ENCODE results near the gene CRIP2. TPM values are rescaled to one million over a fixed set of nuclear protein-coding genes. Genes with fewer than 3 reads are reported as not detected.
A peak's percentile ranks its signal among the peaks of the same experiment; 100 is the strongest.

Gene CRIP2
- total and polyA plus RNA-seq, 9 of the 15 experiments (the other 6 are each of a cell fraction or from before 2014, with no cell fraction given): 0.18 to 2.0 (median 0.69) TPM; not detected in 1

GRCh38 chr14:105481886-105482457 lies 7.4 kb downstream of the CRIP2 start:
- Histone ChIP-seq H3K4me2 (ENCODE audit: insufficient read depth, low read length) (peak overlapping the region; percentile 18; the same call in 1 of the 2 replicates), H3K9me1 (ENCODE audit: control insufficient read depth, insufficient read depth, low read length) (no peaks in the 10 kb centered on the region), H3K27me3 (ENCODE audit: control insufficient read depth in 2 of 2, insufficient read depth in 2 of 2, low read length in 2 of 2) (no peaks in the 10 kb centered on the region; a peak in 1 of 5 replicates), H3K9me3 (replicated peaks; ENCODE audit: control insufficient read depth, insufficient read depth, low read depth, low read length) (no peaks in the 10 kb centered on the region), H3K4me3 (no peak overlapping the region), H2AFZ (ENCODE audit: low read depth, low read length) (peak overlapping the region; percentile 82), H3K4me1 (replicated peaks in 1 of 2; ENCODE audit: control insufficient read depth in 2 of 2, insufficient read depth in 2 of 2, low read length in 2 of 2) (peaks cover 12 to 90% of the 10 kb centered on the region in 2 experiments), H3K27ac (ENCODE audit: extremely low read depth, low read depth, low read length) (peak overlapping the region; percentile 89; the same call in 2 of the 3 replicates), H3K9ac (ENCODE audit: insufficient read depth in 1 of 2, low read depth in 2 of 2, low read length in 2 of 2) (peak overlapping the region; percentile 44 to 86; a peak in 3 of 4 replicates), H3K79me2 (ENCODE audit: control insufficient read depth, insufficient read depth, low read length) (no peaks in the 10 kb centered on the region), H4K20me1 (replicated peaks; ENCODE audit: control insufficient read depth, insufficient read depth, low read length) (no peaks in the 10 kb centered on the region; the same call in 1 of the 2 replicates), H3K36me3 (ENCODE audit: control insufficient read depth, insufficient read depth, low read length) (no peaks in the 10 kb centered on the region)
- in situ Hi-C loops (cut with MboI): no loop called here
- CTCF ChIA-PET (ENCODE audit: low intra/inter-chr PET ratio): interaction anchor here (1.1 kb wide), 1 partner anchor 9 kb away, joined by 3 read pairs; the partner anchor contains the start of gene TEDC1
- ATAC-seq (peak; percentile 62), DNase-seq (ENCODE audit: extremely low read depth in 1 of 4, low spot score in 3 of 4) (peak; percentile 62 to 90 (median 74)), FAIRE-seq (peak; percentile 85)
- no TSS peak for BruUV-seq (replicated peaks)
- WGBS (ENCODE audit: insufficient coverage, low coverage, missing lambda C conversion rate): 1% methylated on average over 12 of the region's 18 CpGs
- POLR2A ChIA-PET: interaction anchor here (0.7 to 2.4 kb wide), 3 partner anchors 8 to 44 kb away, joined by 3 to 12 read pairs (median 3); no protein-coding TSS in a partner anchor
- intact Hi-C loops (cut with micrococcal nuclease): loop anchor here (2.0 kb wide), 1 partner anchor 111 kb away; no protein-coding TSS in a partner anchor
- no peak for TF ChIP-seq DPF2 (IDR thresholded peaks at IDR 0.05)
- TF ChIP-seq POLR2B (IDR thresholded peaks at IDR 0.05; ENCODE audit: low read depth, partially characterized antibody): no peak
- TF ChIP-seq ZNF232 (CRISPR knock-in tag; IDR thresholded peaks at IDR 0.05): no peak
- TF ChIP-seq MYNN (IDR thresholded peaks at IDR 0.05): peak; percentile 96
- TF ChIP-seq MYNN (CRISPR knock-in tag; IDR thresholded peaks at IDR 0.05): no peak
- TF ChIP-seq RERE (CRISPR knock-in tag; IDR thresholded peaks at IDR 0.05; ENCODE audit: borderline replicate concordance): no peak
- TF ChIP-seq ATF7 (IDR thresholded peaks at IDR 0.05): peak; percentile 43; the same call in 1 of the 2 replicates
- no peak for TF ChIP-seq HNRNPLL (IDR thresholded peaks at IDR 0.05; ENCODE audit: low read depth, low read length, poor library complexity, severe bottlenecking)
- no peak for TF ChIP-seq ETS2 (tag; IDR thresholded peaks at IDR 0.05; ENCODE audit: borderline replicate concordance, poor library complexity, severe bottlenecking)
- peak; percentile 42 for TF ChIP-seq VEZF1 (CRISPR knock-in tag; IDR thresholded peaks at IDR 0.05)
- peak; percentile 95 for TF ChIP-seq RFX1 (IDR thresholded peaks at IDR 0.05)
- no peak for TF ChIP-seq ZNF511 (CRISPR knock-in tag; IDR thresholded peaks at IDR 0.05)
- peak; percentile 62 for TF ChIP-seq CREM (IDR thresholded peaks at IDR 0.05; ENCODE audit: low read depth)
- TF ChIP-seq HLTF (IDR thresholded peaks at IDR 0.05): no peak
- no peak for TF ChIP-seq BRF1 (IDR thresholded peaks at IDR 0.05; ENCODE audit: borderline replicate concordance, extremely low read depth, insufficient read length)
- 0 out of 2 replicates have a peak, but pooled peaks have one; percentile 5 for TF ChIP-seq BHLHE40 (IDR thresholded peaks at IDR 0.05; ENCODE audit: low read length)
